ENCODE data around the gene POLR3G.

Gene POLR3G

GRCh38 chr5:90504743-90505142 lies 30.1 kb downstream of the POLR3G start:
- DNase-seq (ENCODE audit: low read depth) = no peak

GRCh38 chr5:90506221-90506620 lies 31.6 kb downstream of the POLR3G start:
- no peak for DNase-seq (ENCODE audit: low read depth)

GRCh38 chr5:90510438-90510837 lies 35.8 kb downstream of the POLR3G start:
- DNase-seq (ENCODE audit: low read depth) = no peak

GRCh38 chr5:90514520-90514919 lies 39.9 kb downstream of the POLR3G start:
- no peak for DNase-seq (ENCODE audit: low read depth)

- DNase-seq (ENCODE audit: low read depth) = no peak
These were observed 44.0 kb downstream of the POLR3G start for GRCh38 chr5:90518661-90519060.

- no peak for DNase-seq (ENCODE audit: low read depth)
These were observed 44.4 kb downstream of the POLR3G start for GRCh38 chr5:90519081-90519480.

GRCh38 chr5:90528601-90529193 lies 54.0 kb downstream of the POLR3G start:
- DNase-seq (ENCODE audit: low read depth) = peak; percentile 7

- DNase-seq (ENCODE audit: low read depth) = peak; percentile 96
These were observed 54.7 kb downstream of the POLR3G start, which contains the start of gene LYSMD3 for GRCh38 chr5:90529194-90529938. TSS of gene LYSMD3 (minus strand) at chr5:90529584. CDS start at chr5:90525289, 4,295 bp downstream.

- peak; percentile 33 for DNase-seq (ENCODE audit: low read depth)
These were observed 55.4 kb downstream of the POLR3G start for GRCh38 chr5:90529939-90530677.

GRCh38 chr5:90530736-90531487 lies 56.2 kb downstream of the POLR3G start:
- DNase-seq (ENCODE audit: low read depth) = no peak

GRCh38 chr5:90533794-90534193 lies 59.1 kb downstream of the POLR3G start:
- DNase-seq (ENCODE audit: low read depth) = no peak

GRCh38 chr5:90534922-90535321 lies 60.3 kb downstream of the POLR3G start:
- DNase-seq (ENCODE audit: low read depth) = no peak

- DNase-seq (ENCODE audit: low read depth) = no peak
These were observed 68.3 kb downstream of the POLR3G start for GRCh38 chr5:90542827-90543519.

GRCh38 chr5:90545511-90545910 lies 70.8 kb downstream of the POLR3G start:
- DNase-seq (ENCODE audit: low read depth) = no peak

GRCh38 chr5:90546216-90546837 lies 71.7 kb downstream of the POLR3G start:
- no peak for DNase-seq (ENCODE audit: low read depth)

GRCh38 chr5:90547072-90547536 lies 72.4 kb downstream of the POLR3G start:
- DNase-seq (ENCODE audit: low read depth) = no peak

- DNase-seq (ENCODE audit: low read depth) = no peak
These were observed 73.5 kb downstream of the POLR3G start for GRCh38 chr5:90548069-90548593.

- DNase-seq (ENCODE audit: low read depth) = no peak
These were observed 74.6 kb downstream of the POLR3G start for GRCh38 chr5:90549223-90549622.

- DNase-seq (ENCODE audit: low read depth) = no peak
These were observed 75.1 kb downstream of the POLR3G start for GRCh38 chr5:90549729-90550275.

- DNase-seq (ENCODE audit: low read depth) = no peak
These were observed 76.3 kb downstream of the POLR3G start for GRCh38 chr5:90550963-90551362.
